HG03439 (cell line): ENCODE data around the gene PCDHGB6.
"Not testable (repeated sequence)": the region's sequence is repeated elsewhere in the genome, so short reads cannot be mapped to it uniquely, and the experiment has no call there.

Source experiments
- ATAC-seq: cut with Tn5 transposase; IDR thresholded peaks from one replicate; pipeline ENCODE4 v1.9.1; 2021; ENCODE audit warnings: mild to moderate bottlenecking, moderate library complexity; ENCODE audit not compliant: unreplicated experiment

The PCDHGB6 gene

DNA sequence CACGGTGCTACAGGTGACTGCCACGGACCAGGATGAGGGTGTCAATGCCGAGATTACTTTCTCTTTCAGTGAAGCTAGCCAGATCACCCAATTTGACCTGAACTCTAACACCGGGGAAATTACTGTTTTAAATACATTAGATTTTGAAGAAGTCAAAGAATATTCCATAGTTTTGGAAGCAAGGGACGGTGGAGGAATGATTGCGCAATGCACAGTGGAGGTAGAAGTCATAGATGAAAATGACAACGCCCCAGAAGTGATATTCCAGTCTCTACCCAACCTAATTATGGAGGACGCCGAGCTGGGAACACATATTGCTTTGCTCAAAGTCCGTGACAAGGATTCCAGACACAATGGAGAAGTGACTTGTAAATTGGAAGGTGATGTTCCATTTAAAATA, 19.2 kb upstream of the PCDHGB6 start:
- no peak for ATAC-seq

- no peak for ATAC-seq
These were observed 18.4 kb upstream of the PCDHGB6 start for GRCh38 chr5:141389153-141390042.

- no peak for ATAC-seq
These were observed 15.2 kb upstream of the PCDHGB6 start, which contains the start of gene PCDHGA8 for GRCh38 chr5:141392429-141393198. PCDHGA8 (plus strand) TSS chr5:141392633; CDS start chr5:141392814, 181 bp downstream.

- no peak for ATAC-seq
These were observed 14.6 kb upstream of the PCDHGB6 start for GRCh38 chr5:141393267-141393666.

- not testable (repeated sequence) for ATAC-seq
These were observed 13.2 kb upstream of the PCDHGB6 start for GRCh38 chr5:141394401-141395187.

DNA sequence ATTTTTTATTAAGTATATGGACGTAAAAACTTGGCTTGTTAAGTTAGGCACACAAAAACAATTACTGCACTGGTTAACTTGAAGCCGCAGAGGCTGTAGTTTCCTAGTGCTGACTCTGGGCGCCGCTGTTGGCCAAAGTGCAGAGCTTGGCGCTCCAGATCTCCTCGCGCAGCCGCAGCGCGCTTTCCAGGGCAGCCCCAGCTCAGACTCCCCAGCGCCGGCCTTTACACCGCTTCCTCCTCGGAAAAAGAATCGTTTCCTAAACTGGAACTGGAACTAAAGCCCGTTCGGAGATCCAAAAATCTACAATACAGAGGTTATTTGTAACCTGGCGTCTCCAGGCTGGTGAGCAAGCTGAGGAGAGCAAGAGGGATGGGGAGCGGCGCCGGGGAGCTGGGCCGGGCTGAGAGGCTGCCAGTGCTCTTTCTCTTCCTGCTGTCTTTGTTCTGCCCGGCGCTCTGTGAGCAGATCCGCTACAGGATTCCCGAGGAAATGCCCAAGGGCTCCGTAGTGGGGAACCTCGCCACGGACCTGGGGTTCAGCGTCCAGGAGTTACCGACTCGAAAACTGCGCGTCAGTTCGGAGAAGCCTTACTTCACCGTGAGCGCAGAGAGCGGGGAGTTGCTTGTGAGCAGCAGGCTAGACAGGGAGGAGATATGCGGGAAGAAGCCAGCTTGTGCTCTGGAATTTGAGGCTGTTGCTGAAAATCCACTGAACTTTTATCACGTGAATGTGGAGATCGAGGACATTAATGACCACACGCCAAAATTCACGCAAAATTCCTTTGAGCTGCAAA, 9.9 kb upstream of the PCDHGB6 start, which contains the start of gene PCDHGB5:
Gene PCDHGB5 (plus strand): TSS at position 192 of the 796 bp plus-strand sequence. CDS start 181 bp downstream, at position 373.
- ATAC-seq = peak; percentile 54

DNA sequence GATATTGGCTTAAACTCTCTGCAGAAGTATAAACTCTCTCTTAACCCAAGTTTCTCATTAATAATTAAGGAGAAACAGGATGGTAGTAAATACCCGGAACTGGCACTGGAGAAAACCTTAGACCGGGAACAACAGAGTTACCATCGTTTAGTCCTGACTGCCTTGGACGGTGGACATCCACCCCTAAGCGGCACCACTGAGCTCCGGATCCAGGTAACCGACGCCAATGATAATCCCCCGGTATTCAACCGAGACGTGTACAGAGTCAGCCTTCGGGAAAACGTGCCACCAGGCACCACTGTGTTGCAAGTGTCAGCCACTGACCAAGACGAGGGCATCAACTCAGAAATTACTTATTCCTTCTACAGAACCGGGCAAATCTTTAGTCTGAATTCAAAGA, 9.2 kb upstream of the PCDHGB6 start:
- ATAC-seq = no peak

GRCh38 chr5:141399555-141400258, 8.1 kb upstream of the PCDHGB6 start:
- no peak for ATAC-seq

DNA sequence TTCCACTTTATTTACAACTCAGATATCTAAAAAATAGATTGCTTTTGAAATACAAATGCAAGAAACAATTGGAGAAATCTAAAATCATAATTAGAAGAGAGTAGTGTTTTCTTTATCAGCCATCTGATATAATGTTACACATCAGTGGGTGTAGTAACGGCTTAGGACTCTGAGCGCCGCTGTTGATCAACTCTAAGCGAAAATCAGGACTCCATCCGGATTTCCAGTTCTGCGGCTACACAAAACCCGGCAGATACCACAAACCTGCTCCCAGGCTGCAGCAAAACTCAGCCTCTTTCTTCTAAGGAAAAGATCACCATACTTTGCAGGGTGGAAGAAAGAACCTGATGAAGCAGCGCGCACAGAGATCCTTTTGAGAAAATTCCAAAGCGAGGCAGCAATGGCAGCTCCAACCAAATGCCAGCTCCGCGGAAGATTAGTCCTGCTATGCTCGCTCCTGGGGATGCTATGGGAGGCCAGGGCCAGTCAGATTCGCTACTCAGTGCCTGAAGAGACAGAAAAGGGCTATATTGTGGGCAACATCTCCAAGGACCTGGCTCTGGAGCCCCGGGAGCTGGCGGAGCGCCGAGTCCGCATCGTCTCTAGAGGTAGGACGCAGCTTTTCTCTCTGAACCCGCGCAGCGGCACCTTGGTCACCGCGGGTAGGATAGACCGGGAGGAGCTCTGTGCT, 5.1 kb upstream of the PCDHGB6 start, which contains the start of gene PCDHGA9:
Gene PCDHGA9 (plus strand): TSS at position 226 of the 691 bp plus-strand sequence. CDS start 175 bp downstream, at position 401.
- no peak for ATAC-seq

- ATAC-seq = no peak
These were observed 4.4 kb upstream of the PCDHGB6 start for GRCh38 chr5:141403387-141403786.

GRCh38 chr5:141409598-141410306, 1.9 kb downstream of the PCDHGB6 start:
- no peak for ATAC-seq

DNA sequence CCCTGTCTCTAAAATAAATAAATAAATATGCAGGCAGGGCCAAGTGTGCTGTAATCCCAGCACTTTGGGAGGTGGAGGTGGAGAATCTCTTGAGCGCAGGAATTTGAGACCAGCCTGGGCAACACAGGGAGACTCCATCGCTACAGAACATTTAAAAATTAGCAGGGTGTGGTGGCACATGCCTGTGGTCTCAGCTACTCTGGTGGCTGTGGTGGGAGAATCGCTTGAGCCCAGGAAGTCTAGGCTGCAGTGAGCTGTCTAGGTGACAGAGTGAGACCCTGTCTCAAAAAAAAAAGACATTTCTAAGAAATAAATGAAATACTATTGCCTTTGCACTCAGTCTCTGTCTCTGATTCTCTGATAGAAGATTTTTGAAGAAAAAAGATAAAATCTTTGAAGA, 3.8 kb downstream of the PCDHGB6 start:
- ATAC-seq = no peak

- peak; percentile 70 for ATAC-seq
These were observed 5.2 kb downstream of the PCDHGB6 start, which contains the start of gene PCDHGA10 for GRCh38 chr5:141412854-141413539. PCDHGA10 (plus strand) TSS chr5:141412987; CDS start chr5:141413176, 189 bp downstream.

DNA sequence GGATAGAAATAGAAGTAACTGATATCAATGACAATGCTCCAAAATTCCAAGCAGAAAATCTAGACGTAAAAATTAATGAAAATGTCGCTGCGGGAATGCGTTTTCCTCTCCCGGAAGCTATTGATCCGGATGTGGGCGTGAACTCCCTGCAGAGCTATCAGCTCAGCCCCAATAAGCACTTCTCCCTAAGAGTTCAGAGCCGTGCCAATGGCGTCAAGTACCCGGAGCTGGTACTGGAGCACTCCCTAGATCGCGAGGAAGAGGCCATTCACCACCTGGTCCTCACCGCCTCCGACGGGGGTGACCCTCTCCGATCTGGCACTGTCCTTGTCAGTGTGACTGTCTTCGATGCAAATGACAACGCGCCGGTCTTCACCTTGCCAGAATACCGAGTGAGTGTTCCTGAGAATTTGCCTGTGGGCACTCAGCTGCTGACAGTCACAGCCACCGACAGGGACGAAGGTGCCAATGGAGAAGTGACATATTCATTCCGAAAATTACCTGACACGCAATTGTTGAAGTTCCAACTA, 5.8 kb downstream of the PCDHGB6 start:
- ATAC-seq = no peak

GRCh38 chr5:141414548-141415274, 6.9 kb downstream of the PCDHGB6 start:
- ATAC-seq = not testable (repeated sequence)

DNA sequence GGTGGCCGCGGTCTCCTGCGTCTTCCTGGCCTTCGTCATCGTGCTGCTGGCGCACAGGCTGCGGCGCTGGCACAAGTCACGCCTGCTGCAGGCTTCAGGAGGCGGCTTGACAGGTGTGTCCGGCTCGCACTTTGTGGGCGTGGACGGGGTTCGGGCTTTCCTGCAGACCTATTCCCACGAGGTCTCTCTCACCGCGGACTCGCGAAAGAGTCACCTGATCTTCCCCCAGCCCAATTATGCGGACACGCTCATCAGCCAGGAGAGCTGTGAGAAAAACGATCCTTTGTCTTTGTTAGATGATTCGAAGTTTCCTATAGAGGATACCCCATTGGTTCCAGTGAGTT, 7.4 kb downstream of the PCDHGB6 start:
- ATAC-seq = not testable (repeated sequence)
